Activated CD4-positive, alpha-beta T cell treated with anti-CD3 and anti-CD28 coated beads for 36 hours (primary cell): Measurements from ENCODE around the gene BAK1. TPM values are rescaled to one million over a fixed set of nuclear protein-coding genes. Genes with fewer than 3 reads are reported as not detected.
"Not testable (repeated sequence)": the region's sequence is repeated elsewhere in the genome, so short reads cannot be mapped to it uniquely, and the experiment has no call there.

ENCODE experiments used
- ATAC-seq: fragments of 200-7000 bp; cut with Tn5 transposase; one replicate; pipeline ENCODE4 v1.10.0; 2021; ENCODE audit warnings: mild to moderate bottlenecking, moderate library complexity
- CTCF ChIA-PET: fragments of 350-600 bp; sonication (Branson Sonifier 250); formaldehyde crosslinking; loops from one replicate; lab custom pipeline; 2021; ENCODE audit warnings: antibody characterized with exemption; lab: Charles Lee
- POLR2A ChIA-PET: fragments of 350-600 bp; sonication (Branson Sonifier 250); formaldehyde crosslinking; loops from one replicate; lab custom pipeline; 2021; ENCODE audit warnings: antibody characterized with exemption, inconsistent platforms; lab: Charles Lee
- DNase-seq: peaks from one replicate; pipeline ENCODE4 v3.0.0-alpha.2; 2020
- H3K27ac Mint-ChIP-seq: one replicate; pipeline ENCODE4 v1.8.0; 2021; ENCODE audit warnings: mixed read lengths
- H3K27me3 Mint-ChIP-seq: one replicate; pipeline ENCODE4 v1.8.0; 2021; ENCODE audit warnings: mixed read lengths
- H3K36me3 Mint-ChIP-seq: one replicate; pipeline ENCODE4 v1.8.0; 2021; ENCODE audit warnings: low read depth, mixed read lengths
- H3K4me1 Mint-ChIP-seq: one replicate; pipeline ENCODE4 v1.8.0; 2021; ENCODE audit warnings: mixed read lengths
- H3K4me3 Mint-ChIP-seq: one replicate; pipeline ENCODE4 v1.8.0; 2021; ENCODE audit warnings: mild to moderate bottlenecking, moderate library complexity, mixed read lengths
- H3K9me3 Mint-ChIP-seq: one replicate; pipeline ENCODE4 v1.8.0; 2021; ENCODE audit warnings: low read depth, mixed read lengths
- intact Hi-C, 2 experiments: fragments of 100-400 bp; cut with DNase I in 1 of 2; cut with micrococcal nuclease in 1 of 2; formaldehyde crosslinking; loops; one replicate each; pipeline versions ENCODE4 v1.14.2 to v1.15.1; 2022 to 2024; cut with DNase I, micrococcal nuclease
- total RNA-seq, 2 experiments: library from RNA; stranded (reverse); gene quantifications; one replicate each; pipeline ENCODE4 v1.2.3, GENCODE V29; 2021

The BAK1 gene
- total RNA-seq, 2 experiments from 2014 or later, result 37.0 to 43.3 TPM

GRCh38 chr6:33533163-33533869 lies 46.8 kb downstream of the BAK1 start:
- CTCF ChIA-PET, result interaction anchor here (0.6 to 0.9 kb wide), 3 partner anchors 191 to 1281 kb away, joined by 3 to 5 read pairs (median 4); no protein-coding TSS in a partner anchor
- ATAC-seq (peak; percentile 80), DNase-seq (peak; percentile 74)
- peak overlapping the region; percentile 74 for H3K27ac Mint-ChIP-seq
- intact Hi-C loops, result loop anchor here (1.0 to 2.0 kb wide), 3 partner anchors 37 to 45 kb away; no protein-coding TSS in a partner anchor
- not testable (repeated sequence) for H3K9me3 Mint-ChIP-seq, H3K36me3 Mint-ChIP-seq, H3K27me3 Mint-ChIP-seq
- peaks cover 19% of the 10 kb centered on the region for H3K4me1 Mint-ChIP-seq
- H3K4me3 Mint-ChIP-seq, result peak overlapping the region; percentile 67
- POLR2A ChIA-PET, result interaction anchor here (0.7 to 0.9 kb wide), 3 partner anchors 15 to 37 kb away, joined by 3 to 4 read pairs (median 3); no protein-coding TSS in a partner anchor

DNA sequence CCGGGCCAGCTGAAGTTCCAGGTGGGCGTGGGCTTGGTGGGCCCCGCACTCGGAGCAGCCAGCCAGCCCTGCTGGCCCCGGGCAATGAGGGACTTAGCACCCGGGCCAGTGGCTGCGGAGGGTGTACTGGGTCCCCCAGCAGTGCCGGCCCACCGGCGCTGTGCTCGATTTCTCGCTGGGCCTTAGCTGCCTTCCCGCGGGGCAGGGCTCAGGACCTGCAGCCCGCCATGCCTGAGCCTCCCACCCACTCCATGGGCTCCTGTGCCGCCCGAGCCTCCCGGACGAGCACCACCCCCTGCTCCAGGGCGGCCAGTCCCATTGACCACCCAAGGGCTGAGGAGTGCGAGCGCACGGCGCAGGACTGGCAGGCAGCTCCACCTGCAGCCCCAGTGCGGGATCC lies 47.6 kb downstream of the BAK1 start:
- POLR2A ChIA-PET, result interaction anchor here (0.7 kb wide), 1 partner anchor 36 kb away, joined by 3 read pairs; no protein-coding TSS in a partner anchor
- DNase-seq, H3K27me3 Mint-ChIP-seq, ATAC-seq, H3K9me3 Mint-ChIP-seq, H3K27ac Mint-ChIP-seq, H3K4me3 Mint-ChIP-seq, H3K36me3 Mint-ChIP-seq: not testable (repeated sequence)
- CTCF ChIA-PET, result interaction anchor here (0.7 kb wide), 1 partner anchor 626 kb away, joined by 5 read pairs; no protein-coding TSS in a partner anchor
- intact Hi-C loops, result loop anchor here (2.0 kb wide), 2 partner anchors 38 to 46 kb away; no protein-coding TSS in a partner anchor
- peaks cover 19% of the 10 kb centered on the region for H3K4me1 Mint-ChIP-seq

- POLR2A ChIA-PET, H3K4me3 Mint-ChIP-seq, H3K36me3 Mint-ChIP-seq, ATAC-seq, intact Hi-C loops, H3K27ac Mint-ChIP-seq, DNase-seq, H3K9me3 Mint-ChIP-seq, H3K27me3 Mint-ChIP-seq: not testable (repeated sequence)
- CTCF ChIA-PET, result interaction anchor here (1.0 kb wide), 1 partner anchor 16 kb away, joined by 3 read pairs; no protein-coding TSS in a partner anchor
- peaks cover 18% of the 10 kb centered on the region for H3K4me1 Mint-ChIP-seq
Observed at GRCh38 chr6:33530617-33531016, 49.5 kb downstream of the BAK1 start.

Other genes starting within 250 kb of the BAK1 start
- gene KIFC1, start 188.5 kb downstream of the BAK1 start, total RNA-seq, result 10 to 100 TPM; 86.0 to 89.3 TPM
- gene PHF1, start 169.3 kb downstream of the BAK1 start, total RNA-seq, result 10 to 100 TPM; 24.9 to 28.2 TPM
- 100 to 1,000 TPM; 154 to 188 TPM for gene CUTA, start 162.2 kb downstream of the BAK1 start, total RNA-seq
- 10 to 100 TPM; 43.6 to 45.6 TPM for gene SYNGAP1, start 160.2 kb downstream of the BAK1 start, total RNA-seq
- gene ZBTB9, start 125.7 kb downstream of the BAK1 start, total RNA-seq, result 1 to 10 TPM; 9.3 to 9.5 TPM
- 10 to 100 TPM; 42.6 to 42.9 TPM for gene ITPR3, start 41.0 kb upstream of the BAK1 start, total RNA-seq
- gene UQCC2, start 131.4 kb upstream of the BAK1 start, total RNA-seq, result 100 to 1,000 TPM; 141 to 147 TPM
- not detected for gene IP6K3, start 166.6 kb upstream of the BAK1 start, total RNA-seq
- 10 to 100 TPM; 55.2 to 61.5 TPM for gene LEMD2, start 208.9 kb upstream of the BAK1 start, total RNA-seq
- not detected for gene MLN, start 223.7 kb upstream of the BAK1 start, total RNA-seq